GM19452 (cell line): Measurements from ENCODE around the gene MRPL19.
"Not testable (repeated sequence)": the region's sequence is repeated elsewhere in the genome, so short reads cannot be mapped to it uniquely, and the experiment has no call there.

Source experiments
- ATAC-seq: cut with Tn5 transposase; IDR thresholded peaks from one replicate; pipeline ENCODE4 v1.9.1; 2021; ENCODE audit not compliant: unreplicated experiment

MRPL19 gene

GRCh38 chr2:75657798-75658197, 11.2 kb downstream of the MRPL19 start:
- no peak for ATAC-seq

GRCh38 chr2:75666911-75667310, 20.3 kb downstream of the MRPL19 start:
- no peak for ATAC-seq

- ATAC-seq: no peak
These were observed 21.3 kb downstream of the MRPL19 start for GRCh38 chr2:75667884-75668283.

GRCh38 chr2:75675423-75675822, 28.8 kb downstream of the MRPL19 start:
- not testable (repeated sequence) for ATAC-seq

GRCh38 chr2:75675908-75676307, 29.3 kb downstream of the MRPL19 start:
- ATAC-seq: no peak

GRCh38 chr2:75676464-75676863, 29.9 kb downstream of the MRPL19 start:
- ATAC-seq: no peak

GRCh38 chr2:75679556-75679955, 33.0 kb downstream of the MRPL19 start:
- ATAC-seq: no peak

- no peak for ATAC-seq
These were observed 33.8 kb downstream of the MRPL19 start for GRCh38 chr2:75680402-75680801.

GRCh38 chr2:75683430-75683829, 36.8 kb downstream of the MRPL19 start:
- not testable (repeated sequence) for ATAC-seq

GRCh38 chr2:75688196-75688595, 41.6 kb downstream of the MRPL19 start:
- ATAC-seq: no peak

GRCh38 chr2:75698918-75699317, 52.3 kb downstream of the MRPL19 start:
- no peak for ATAC-seq

GRCh38 chr2:75702593-75702992, 56.0 kb downstream of the MRPL19 start:
- ATAC-seq: no peak

- ATAC-seq: no peak
These were observed 57.2 kb downstream of the MRPL19 start for GRCh38 chr2:75703589-75704287.

- no peak for ATAC-seq
These were observed 59.3 kb downstream of the MRPL19 start for GRCh38 chr2:75705921-75706320.

- no peak for ATAC-seq
These were observed 61.3 kb downstream of the MRPL19 start for GRCh38 chr2:75707901-75708300.

GRCh38 chr2:75709297-75709696, 62.7 kb downstream of the MRPL19 start:
- no peak for ATAC-seq

- ATAC-seq: peak; percentile 31
These were observed 63.6 kb downstream of the MRPL19 start for GRCh38 chr2:75710220-75710576.

- peak; percentile 95 for ATAC-seq
These were observed 64.1 kb downstream of the MRPL19 start, which contains the start of gene GCFC2 for GRCh38 chr2:75710577-75711253. Gene GCFC2 (minus strand): TSS chr2:75710915. CDS start chr2:75710855, 60 bp downstream.

GRCh38 chr2:75711590-75711989, 65.0 kb downstream of the MRPL19 start:
- ATAC-seq: not testable (repeated sequence)

GRCh38 chr2:75716406-75716805, 69.8 kb downstream of the MRPL19 start:
- ATAC-seq: no peak

- ATAC-seq: no peak
These were observed 73.0 kb downstream of the MRPL19 start for GRCh38 chr2:75719616-75720015.

- no peak for ATAC-seq
These were observed 73.9 kb downstream of the MRPL19 start for GRCh38 chr2:75720525-75720924.

GRCh38 chr2:75722687-75723086, 76.1 kb downstream of the MRPL19 start:
- ATAC-seq: no peak
